ENCODE data around the gene AFAP1L2.

Gene AFAP1L2

GRCh38 chr10:114288424-114289095 is 115.7 kb downstream of the AFAP1L2 start:
- Histone ChIP-seq H3K36me3 (ENCODE audit: insufficient read depth, low read length) (no peaks in the 10 kb centered on the region), H3K9me3 (ENCODE audit: control insufficient read depth, insufficient read depth, low read length) (no peaks in the 10 kb centered on the region), H3K4me1 (ENCODE audit: insufficient read depth, low read length) (no peaks in the 10 kb centered on the region), H3K9ac (ENCODE audit: low read depth, low read length) (no peak overlapping the region)

- H3K36me3 ChIP-seq (ENCODE audit: insufficient read depth, low read length) = no peaks in the 10 kb centered on the region
Observed at GRCh38 chr10:114286921-114287320, 117.4 kb downstream of the AFAP1L2 start.

GRCh38 chr10:114285961-114286441 is 118.3 kb downstream of the AFAP1L2 start:
- Histone ChIP-seq H3K4me1 (ENCODE audit: insufficient read depth, low read length) (no peaks in the 10 kb centered on the region), H3K9ac (ENCODE audit: low read depth, low read length) (no peak overlapping the region), H3K9me3 (ENCODE audit: control insufficient read depth, insufficient read depth, low read length) (no peaks in the 10 kb centered on the region), H3K36me3 (ENCODE audit: insufficient read depth, low read length) (no peaks in the 10 kb centered on the region)

More at GRCh38 chr10:114286921-114287320, 117.4 kb downstream of the AFAP1L2 start:
- no peak overlapping the region for H3K9ac ChIP-seq (ENCODE audit: low read depth, low read length)
- no peaks in the 10 kb centered on the region for H3K4me1 ChIP-seq (ENCODE audit: insufficient read depth, low read length)
- H3K9me3 ChIP-seq (ENCODE audit: control insufficient read depth, insufficient read depth, low read length) = no peaks in the 10 kb centered on the region

- H3K36me3 ChIP-seq (ENCODE audit: insufficient read depth, low read length) = no peaks in the 10 kb centered on the region
- no peaks in the 10 kb centered on the region for H3K4me1 ChIP-seq (ENCODE audit: insufficient read depth, low read length)
- H3K9ac ChIP-seq (ENCODE audit: low read depth, low read length) = no peak overlapping the region
- H3K9me3 ChIP-seq (ENCODE audit: control insufficient read depth, insufficient read depth, low read length) = no peaks in the 10 kb centered on the region
Observed at GRCh38 chr10:114284346-114285071, 119.8 kb downstream of the AFAP1L2 start.

- Histone ChIP-seq H3K9me3 (ENCODE audit: control insufficient read depth, insufficient read depth, low read length) (no peaks in the 10 kb centered on the region), H3K9ac (ENCODE audit: low read depth, low read length) (no peak overlapping the region), H3K4me1 (ENCODE audit: insufficient read depth, low read length) (no peaks in the 10 kb centered on the region), H3K36me3 (ENCODE audit: insufficient read depth, low read length) (no peaks in the 10 kb centered on the region)
Observed at GRCh38 chr10:114283535-114284234, 120.6 kb downstream of the AFAP1L2 start.

- no peak overlapping the region for H3K9ac ChIP-seq (ENCODE audit: low read depth, low read length)
- no peaks in the 10 kb centered on the region for H3K36me3 ChIP-seq (ENCODE audit: insufficient read depth, low read length)
- no peaks in the 10 kb centered on the region for H3K9me3 ChIP-seq (ENCODE audit: control insufficient read depth, insufficient read depth, low read length)
- H3K4me1 ChIP-seq (ENCODE audit: insufficient read depth, low read length) = no peaks in the 10 kb centered on the region
Observed at GRCh38 chr10:114283091-114283490, 121.2 kb downstream of the AFAP1L2 start.

GRCh38 chr10:114282526-114282925 is 121.8 kb downstream of the AFAP1L2 start:
- Histone ChIP-seq H3K36me3 (ENCODE audit: insufficient read depth, low read length) (no peaks in the 10 kb centered on the region), H3K9me3 (ENCODE audit: control insufficient read depth, insufficient read depth, low read length) (no peaks in the 10 kb centered on the region), H3K9ac (ENCODE audit: low read depth, low read length) (no peak overlapping the region), H3K4me1 (ENCODE audit: insufficient read depth, low read length) (no peaks in the 10 kb centered on the region)

GRCh38 chr10:114281461-114281860 is 122.8 kb downstream of the AFAP1L2 start:
- Histone ChIP-seq H3K36me3 (ENCODE audit: insufficient read depth, low read length) (no peaks in the 10 kb centered on the region), H3K4me1 (ENCODE audit: insufficient read depth, low read length) (no peaks in the 10 kb centered on the region), H3K9ac (ENCODE audit: low read depth, low read length) (no peak overlapping the region), H3K9me3 (ENCODE audit: control insufficient read depth, insufficient read depth, low read length) (no peaks in the 10 kb centered on the region)

GRCh38 chr10:114281006-114281405 is 123.3 kb downstream of the AFAP1L2 start:
- Histone ChIP-seq H3K36me3 (ENCODE audit: insufficient read depth, low read length) (no peaks in the 10 kb centered on the region), H3K4me1 (ENCODE audit: insufficient read depth, low read length) (no peaks in the 10 kb centered on the region), H3K9me3 (ENCODE audit: control insufficient read depth, insufficient read depth, low read length) (no peaks in the 10 kb centered on the region), H3K9ac (ENCODE audit: low read depth, low read length) (no peak overlapping the region)

- Histone ChIP-seq H3K36me3 (ENCODE audit: insufficient read depth, low read length) (no peaks in the 10 kb centered on the region), H3K9ac (ENCODE audit: low read depth, low read length) (no peak overlapping the region), H3K9me3 (ENCODE audit: control insufficient read depth, insufficient read depth, low read length) (no peaks in the 10 kb centered on the region), H3K4me1 (ENCODE audit: insufficient read depth, low read length) (no peaks in the 10 kb centered on the region)
Observed at GRCh38 chr10:114279901-114280644, 124.2 kb downstream of the AFAP1L2 start.

GRCh38 chr10:114279289-114279688 is 125.0 kb downstream of the AFAP1L2 start:
- H3K9me3 ChIP-seq (ENCODE audit: control insufficient read depth, insufficient read depth, low read length) = no peaks in the 10 kb centered on the region
- H3K9ac ChIP-seq (ENCODE audit: low read depth, low read length) = no peak overlapping the region
- H3K36me3 ChIP-seq (ENCODE audit: insufficient read depth, low read length) = no peaks in the 10 kb centered on the region
- no peaks in the 10 kb centered on the region for H3K4me1 ChIP-seq (ENCODE audit: insufficient read depth, low read length)

GRCh38 chr10:114278884-114279191 is 125.5 kb downstream of the AFAP1L2 start:
- no peaks in the 10 kb centered on the region for H3K36me3 ChIP-seq (ENCODE audit: insufficient read depth, low read length)
- no peaks in the 10 kb centered on the region for H3K9me3 ChIP-seq (ENCODE audit: control insufficient read depth, insufficient read depth, low read length)
- H3K4me1 ChIP-seq (ENCODE audit: insufficient read depth, low read length) = no peaks in the 10 kb centered on the region
- no peak overlapping the region for H3K9ac ChIP-seq (ENCODE audit: low read depth, low read length)

- no peaks in the 10 kb centered on the region for H3K9me3 ChIP-seq (ENCODE audit: control insufficient read depth, insufficient read depth, low read length)
- no peaks in the 10 kb centered on the region for H3K36me3 ChIP-seq (ENCODE audit: insufficient read depth, low read length)
- H3K4me1 ChIP-seq (ENCODE audit: insufficient read depth, low read length) = no peaks in the 10 kb centered on the region
- H3K9ac ChIP-seq (ENCODE audit: low read depth, low read length) = no peak overlapping the region
Observed at GRCh38 chr10:114278140-114278883, 126.0 kb downstream of the AFAP1L2 start.

- H3K36me3 ChIP-seq (ENCODE audit: insufficient read depth, low read length) = no peaks in the 10 kb centered on the region
- no peaks in the 10 kb centered on the region for H3K4me1 ChIP-seq (ENCODE audit: insufficient read depth, low read length)
Observed at GRCh38 chr10:114276671-114277070, 127.6 kb downstream of the AFAP1L2 start.

More at GRCh38 chr10:114276671-114277070, 127.6 kb downstream of the AFAP1L2 start:
- Histone ChIP-seq H3K9ac (ENCODE audit: low read depth, low read length) (no peak overlapping the region), H3K9me3 (ENCODE audit: control insufficient read depth, insufficient read depth, low read length) (no peaks in the 10 kb centered on the region)
